ENCODE results near the gene AHSG. TPM values are rescaled to one million over a fixed set of nuclear protein-coding genes. Genes with fewer than 3 reads are reported as not detected.

AHSG gene
- total RNA-seq, 2 experiments from 2014 or later: not detected

- Mint-ChIP-seq H3K9me3 (no peaks in the 10 kb centered on the region), H3K36me3 (ENCODE audit: low read depth) (peaks cover 15% of the 10 kb centered on the region), H3K27ac (no peak overlapping the region), H3K4me1 (ENCODE audit: low read depth) (peaks cover 20% of the 10 kb centered on the region), H3K4me3 (no peak overlapping the region), H3K27me3 (no peaks in the 10 kb centered on the region)
- no peak for TF ChIP-seq CTCF (IDR thresholded peaks at IDR 0.05)
- POLR2A ChIA-PET: interaction anchor here (0.8 to 7.6 kb wide), 6 partner anchors 10 to 203 kb away, joined by 3 to 65 read pairs (median 6); partner anchors contain the start of genes DNAJB11, EIF4A2 and TBCCD1
- no peak for ATAC-seq
- intact Hi-C loops (cut with micrococcal nuclease): no loop called here
- CTCF ChIA-PET: interaction anchor here (0.7 to 6.1 kb wide), 4 partner anchors 10 to 235 kb away, joined by 3 to 71 read pairs (median 4); no protein-coding TSS in a partner anchor
- no peak for DNase-seq
These were observed 25.7 kb upstream of the AHSG start for GRCh38 chr3:186587183-186587582.

- no peak for DNase-seq
- no peaks in the 10 kb centered on the region for H3K27me3 Mint-ChIP-seq
- TF ChIP-seq CTCF (IDR thresholded peaks at IDR 0.05): no peak
- intact Hi-C loops (cut with micrococcal nuclease): no loop called here
- CTCF ChIA-PET: interaction anchor here (1.9 to 17.4 kb wide), 4 partner anchors 22 to 233 kb away, joined by 6 to 185 read pairs (median 42); no protein-coding TSS in a partner anchor
- no peak overlapping the region for H3K27ac Mint-ChIP-seq
- peaks cover 13% of the 10 kb centered on the region for H3K36me3 Mint-ChIP-seq (ENCODE audit: low read depth)
- peak; percentile 42 for ATAC-seq
- peaks cover 20% of the 10 kb centered on the region for H3K4me1 Mint-ChIP-seq (ENCODE audit: low read depth)
- POLR2A ChIA-PET: interaction anchor here (1.9 to 3.0 kb wide), 2 partner anchors 9 to 195 kb away, joined by 5 to 11 read pairs; partner anchors contain the start of gene EIF4A2
- H3K4me3 Mint-ChIP-seq: no peak overlapping the region
- H3K9me3 Mint-ChIP-seq: no peaks in the 10 kb centered on the region
These were observed 24.2 kb upstream of the AHSG start for GRCh38 chr3:186588632-186589031.

GRCh38 chr3:186589121-186589520 is 23.7 kb upstream of the AHSG start:
- Mint-ChIP-seq H3K27me3 (no peaks in the 10 kb centered on the region), H3K36me3 (ENCODE audit: low read depth) (peaks cover 11% of the 10 kb centered on the region), H3K4me3 (no peak overlapping the region), H3K27ac (no peak overlapping the region), H3K9me3 (no peaks in the 10 kb centered on the region), H3K4me1 (ENCODE audit: low read depth) (peaks cover 20% of the 10 kb centered on the region)
- ChIA-PET POLR2A (interaction anchor here (1.9 to 3.0 kb wide), 2 partner anchors 8 to 195 kb away, joined by 5 to 11 read pairs; partner anchors contain the start of gene EIF4A2), CTCF (interaction anchor here (1.9 to 17.4 kb wide), 3 partner anchors 22 to 232 kb away, joined by 6 to 185 read pairs (median 14); no protein-coding TSS in a partner anchor)
- TF ChIP-seq CTCF (IDR thresholded peaks at IDR 0.05): peak; percentile 19
- ATAC-seq: no peak
- intact Hi-C loops (cut with micrococcal nuclease): no loop called here
- no peak for DNase-seq

DNA sequence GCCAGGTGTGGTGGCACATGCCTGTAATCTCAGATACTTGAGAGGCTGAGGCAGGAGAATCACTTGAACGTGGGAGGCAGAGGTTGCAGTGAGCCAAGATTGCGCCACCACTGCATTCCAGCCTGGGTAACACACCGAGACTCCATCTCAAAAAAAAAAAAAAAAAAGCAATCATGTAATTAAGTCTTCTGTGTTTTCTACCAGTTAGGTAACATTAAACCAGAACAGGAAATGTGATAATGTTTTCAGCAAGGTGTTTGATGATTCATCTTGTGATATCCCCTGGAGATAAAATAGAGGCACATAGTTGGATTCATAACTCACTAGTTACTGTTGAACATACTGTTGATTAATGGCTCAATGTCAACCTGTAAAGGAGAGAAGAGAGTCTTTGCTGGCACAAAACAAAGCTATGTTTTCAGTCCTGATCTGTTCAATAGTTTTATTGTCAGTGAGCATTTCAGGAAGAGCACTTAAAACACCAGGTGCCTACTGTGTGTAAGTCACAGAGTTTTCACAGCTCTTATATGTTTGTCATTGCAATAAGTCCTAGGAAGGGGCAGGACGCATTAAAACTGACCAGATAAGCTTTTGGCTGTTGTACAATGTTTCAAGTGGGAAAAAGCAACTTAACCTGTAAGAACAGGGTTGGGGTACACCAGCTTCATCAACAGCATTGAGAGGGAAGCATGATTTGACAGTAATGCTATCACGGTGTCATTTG is 22.8 kb upstream of the AHSG start:
- Mint-ChIP-seq H3K9me3 (no peaks in the 10 kb centered on the region), H3K27ac (no peak overlapping the region)
- POLR2A ChIA-PET: interaction anchor here (0.6 to 3.0 kb wide), 7 partner anchors 19 to 930 kb away, joined by 3 to 11 read pairs (median 4); partner anchors contain the start of genes DNAJB11 and EIF4A2

More for the DNA sequence above, 22.8 kb upstream of the AHSG start:
- CTCF ChIA-PET: interaction anchor here (1.0 to 17.4 kb wide), 6 partner anchors 17 to 523 kb away, joined by 3 to 185 read pairs (median 4); no protein-coding TSS in a partner anchor
- DNase-seq (no peak), ATAC-seq (peak; percentile 77)
- intact Hi-C loops (cut with micrococcal nuclease): no loop called here
- Mint-ChIP-seq H3K36me3 (ENCODE audit: low read depth) (peaks cover 5% of the 10 kb centered on the region), H3K4me1 (ENCODE audit: low read depth) (peaks cover 20% of the 10 kb centered on the region), H3K27me3 (no peaks in the 10 kb centered on the region), H3K4me3 (no peak overlapping the region)
- TF ChIP-seq CTCF (IDR thresholded peaks at IDR 0.05): no peak

Data from activated CD8-positive, alpha-beta T cell treated with anti-CD3 and anti-CD28 coated beads for 36 hours (primary cell).